ENCODE measurements around the gene ZNF777. TPM values are rescaled to one million over a fixed set of nuclear protein-coding genes. Genes with fewer than 3 reads are reported as not detected.
"Not testable (repeated sequence)": the region's sequence is repeated elsewhere in the genome, so short reads cannot be mapped to it uniquely, and the experiment has no call there.

Gene ZNF777
- total and polyA plus RNA-seq, 3 experiments from 2014 or later, result 3.7 to 22.1 (median 21.9) TPM

DNA sequence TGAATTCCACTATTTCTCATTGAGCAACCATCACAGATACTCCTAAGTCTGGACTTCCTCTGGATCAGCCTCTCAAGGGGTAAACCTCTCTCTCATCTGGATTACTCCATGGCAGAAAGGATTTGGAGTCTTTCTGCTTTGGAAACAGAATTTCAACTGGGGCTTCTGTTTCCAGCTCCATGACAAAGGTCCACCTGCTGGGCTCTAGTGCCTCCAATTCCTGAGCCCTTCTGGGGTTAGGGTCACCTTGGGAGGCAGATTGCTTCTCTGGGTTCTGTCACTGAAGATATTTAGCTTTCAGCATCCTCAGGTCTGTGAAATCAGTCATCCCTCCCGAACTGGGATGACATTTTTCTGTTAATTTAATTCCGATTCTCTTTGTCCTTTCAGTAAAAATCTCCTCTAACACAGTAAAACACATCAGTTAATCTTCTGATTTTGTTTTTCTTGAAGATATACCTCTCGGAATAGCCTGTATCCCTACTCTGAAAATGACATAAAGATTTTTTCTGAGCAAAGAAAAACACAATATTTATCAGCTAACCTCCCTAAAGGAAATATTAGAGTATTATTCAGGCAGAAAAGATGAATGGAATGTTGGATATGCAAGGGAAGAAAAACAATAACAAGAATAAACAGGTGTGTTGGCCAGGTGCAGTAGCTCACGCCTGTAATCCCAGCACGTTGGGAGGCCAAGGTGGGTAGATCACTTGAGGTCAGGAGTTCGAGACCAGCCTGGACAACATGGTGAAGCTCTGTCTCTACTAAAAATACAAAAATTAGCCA is 72.1 kb downstream of the ZNF777 start:
- peaks cover 9 to 42% of the 10 kb centered on the region in 2 donors for H3K27me3 Mint-ChIP-seq
- POLR2A ChIA-PET; H3K9me3 Mint-ChIP-seq; H3K36me3 Mint-ChIP-seq; DNase-seq; H3K27ac ChIP-seq (ENCODE audit: low read depth, low read length); H3K4me3 Mint-ChIP-seq; H3K9me3 ChIP-seq (ENCODE audit: low read length); H3K4me3 ChIP-seq (ENCODE audit: low read length); H3K36me3 ChIP-seq (ENCODE audit: insufficient read depth, low read length); CTCF ChIA-PET; H3K27me3 ChIP-seq (ENCODE audit: insufficient read depth, low read length, poor library complexity, severe bottlenecking); H3K4me1 Mint-ChIP-seq; H3K4me1 ChIP-seq (ENCODE audit: insufficient read depth, low read length): not testable (repeated sequence)
- H3K27ac Mint-ChIP-seq, result peak overlapping the region in 1 of 8 donors; percentile 15

DNA sequence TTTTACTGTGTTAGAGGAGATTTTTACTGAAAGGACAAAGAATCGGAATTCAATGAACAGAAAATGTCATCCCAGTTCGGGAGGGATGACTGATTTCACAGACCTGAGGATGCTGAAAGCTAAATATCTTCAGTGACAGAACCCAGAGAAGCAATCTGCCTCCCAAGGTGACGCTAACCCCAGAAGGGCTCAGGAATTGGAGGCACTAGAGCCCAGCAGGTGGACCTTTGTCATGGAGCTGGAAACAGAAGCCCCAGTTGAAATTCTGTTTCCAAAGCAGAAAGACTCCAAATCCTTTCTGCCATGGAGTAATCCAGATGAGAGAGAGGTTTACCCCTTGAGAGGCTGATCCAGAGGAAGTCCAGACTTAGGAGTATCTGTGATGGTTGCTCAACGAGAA is 74.3 kb downstream of the ZNF777 start:
- H3K4me1 Mint-ChIP-seq; H3K9me3 ChIP-seq (ENCODE audit: low read length); H3K4me3 ChIP-seq (ENCODE audit: low read length); H3K27me3 ChIP-seq (ENCODE audit: insufficient read depth, low read length, poor library complexity, severe bottlenecking); H3K27ac ChIP-seq (ENCODE audit: low read depth, low read length); DNase-seq; H3K36me3 Mint-ChIP-seq; H3K4me1 ChIP-seq (ENCODE audit: insufficient read depth, low read length); POLR2A ChIA-PET; H3K27ac Mint-ChIP-seq; CTCF ChIA-PET; H3K9me3 Mint-ChIP-seq; H3K4me3 Mint-ChIP-seq; H3K36me3 ChIP-seq (ENCODE audit: insufficient read depth, low read length): not testable (repeated sequence)
- H3K27me3 Mint-ChIP-seq, result peaks cover 11 to 38% of the 10 kb centered on the region in 2 donors

DNA sequence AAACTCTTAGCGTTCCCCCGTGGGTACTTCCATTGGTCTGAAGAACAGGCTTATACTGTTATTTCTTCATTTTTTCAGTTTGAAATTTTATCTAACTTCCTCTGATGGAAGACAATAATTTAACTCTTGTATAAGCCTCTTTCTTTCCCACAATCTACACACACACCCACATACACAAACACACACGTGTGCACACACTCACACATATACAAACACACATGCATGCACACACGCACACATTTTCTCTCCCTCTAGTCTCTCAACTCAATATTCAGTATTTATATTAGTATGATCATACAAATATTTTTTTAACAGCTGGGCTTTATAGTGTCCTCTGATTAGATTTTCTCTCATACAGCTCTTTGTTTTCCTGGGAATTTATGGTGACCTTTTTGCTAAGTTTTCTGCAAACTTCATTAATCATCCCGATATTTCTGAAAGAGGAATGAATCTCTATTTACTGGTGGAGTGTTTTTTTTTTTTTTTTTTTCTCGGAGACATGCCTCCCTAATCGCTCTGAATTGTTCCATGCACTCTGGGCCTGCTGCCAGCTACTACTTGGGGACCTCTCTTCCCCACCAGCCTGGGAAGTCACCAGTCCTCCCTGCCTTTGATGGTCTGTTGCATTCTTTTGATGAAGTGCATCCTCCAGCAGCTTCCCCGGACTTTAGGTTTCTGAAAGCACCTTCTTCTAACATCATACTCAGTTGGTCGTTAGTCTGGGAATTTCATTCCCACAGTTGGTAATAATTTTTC is 75.5 kb downstream of the ZNF777 start:
- no peaks in the 10 kb centered on the region for H3K9me3 ChIP-seq (ENCODE audit: low read length)
- ChIA-PET POLR2A (interaction anchor here (0.7 kb wide), 1 partner anchor 26 kb away, joined by 9 read pairs; no protein-coding TSS in a partner anchor), CTCF (no interaction called here)
- H3K27me3 ChIP-seq (ENCODE audit: insufficient read depth, low read length, poor library complexity, severe bottlenecking), result no peaks in the 10 kb centered on the region
- Mint-ChIP-seq H3K36me3 (peaks cover 0 to 2% (median 0%) of the 10 kb centered on the region in 3 donors), H3K27me3 (peaks cover 16 to 38% of the 10 kb centered on the region in 2 donors), H3K4me1 (no peaks in the 10 kb centered on the region), H3K9me3 (peaks cover 3 to 6% (median 5%) of the 10 kb centered on the region in 5 donors), H3K27ac (no peak overlapping the region), H3K4me3 (no peak overlapping the region)
- no peak overlapping the region for H3K4me3 ChIP-seq (ENCODE audit: low read length)
- no peak for DNase-seq
- no peak overlapping the region for H3K27ac ChIP-seq (ENCODE audit: low read depth, low read length)
- H3K4me1 ChIP-seq (ENCODE audit: insufficient read depth, low read length), result no peaks in the 10 kb centered on the region
- no peaks in the 10 kb centered on the region for H3K36me3 ChIP-seq (ENCODE audit: insufficient read depth, low read length)

Other genes starting within 250 kb of the ZNF777 start
- 10 to 100 TPM; 14.7 to 16.6 TPM for gene ZNF212, start 221.4 kb downstream of the ZNF777 start, total RNA-seq
- gene ZNF212, start 221.4 kb downstream of the ZNF777 start, polyA plus RNA-seq, result 8.6 TPM
- 10 to 100 TPM; 19.7 to 20.4 TPM for gene ZNF783, start 198.9 kb downstream of the ZNF777 start, total RNA-seq
- gene ZNF783, start 198.9 kb downstream of the ZNF777 start, polyA plus RNA-seq, result 5.0 TPM
- 10 to 100 TPM; 19.9 to 21.3 TPM for gene ZNF746, start 36.7 kb upstream of the ZNF777 start, total RNA-seq
- 13.9 TPM for gene ZNF746, start 36.7 kb upstream of the ZNF777 start, polyA plus RNA-seq

Measured in CD8-positive, alpha-beta memory T cell (primary cell).